K562 (cell line): ENCODE results near the gene FASTK. TPM values are rescaled to one million over a fixed set of nuclear protein-coding genes. Genes with fewer than 3 reads are reported as not detected.
A peak's percentile ranks its signal among the peaks of the same experiment; 100 is the strongest.

Experiments
- ATAC-seq: fragments of 200-7000 bp; cut with Tn5 transposase; 3 replicates; pipeline ENCODE4 v1.9.1; 2020; ENCODE audit warnings: moderate library complexity
- BruUV-seq: library from RNA; stranded (reverse); fragments of 400-500 nt; replicated peaks from 2 replicates; lab custom pipeline; 2021; lab: Mats Ljungman, UMichigan
- CTCF ChIA-PET: fragments of 300-600 bp; formaldehyde crosslinking; extraction: SDS; loops from one replicate; lab custom pipeline; 2021; ENCODE audit warnings: low intra/inter-chr PET ratio; lab: Yijun Ruan, JAX
- POLR2A ChIA-PET: fragments of 300-600, 350-650 bp; sonication (Branson Sonifier 250); formaldehyde crosslinking; extraction: SDS; loops from one replicate; lab custom pipeline; 2021; ENCODE audit warnings: antibody characterized with exemption, inconsistent platforms; lab: Yijun Ruan, JAX
- DNase-seq, 4 experiments: peaks; one replicate each; pipeline versions ENCODE4 v3.0.0 to v3.0.0-alpha.2; 2011 to 2018; ENCODE audit warnings: low spot score in 3 of 4, mixed read lengths in 3 of 4; ENCODE audit errors: extremely low read depth in 1 of 4
- FAIRE-seq: peaks from 2 replicates; lab custom pipeline; 2011; peaks lifted over from hg19 to GRCh38; lab: Jason Lieb, UNC
- H2AFZ ChIP-seq: 2 replicates; pipeline ENCODE4 v1.6.0; 2011; ENCODE audit warnings: low read depth, low read length, control low read depth, inconsistent platforms
- H3K27ac ChIP-seq: fragments of 200-600 bp; 3 replicates; pipeline ENCODE4 v1.8.0; 2011; ENCODE audit warnings: low read depth, mild to moderate bottlenecking, control low read depth, inconsistent platforms, low read length, moderate library complexity, mixed read lengths; ENCODE audit errors: extremely low read depth
- H3K27me3 ChIP-seq, 2 experiments: fragments of 300-600 bp in 1 of 2; 2 replicates in 1 of 2; 3 replicates in 1 of 2; pipeline versions ENCODE4 v1.6.0 to v1.8.0; 2011; ENCODE audit warnings: inconsistent platforms in 2 of 2, low read length in 2 of 2, mild to moderate bottlenecking in 1 of 2, mixed read lengths in 1 of 2, moderate library complexity in 1 of 2; ENCODE audit not compliant: control insufficient read depth in 2 of 2, insufficient read depth in 2 of 2
- H3K36me3 ChIP-seq: fragments of 300-600 bp; 3 replicates; pipeline ENCODE4 v1.8.0; 2011; ENCODE audit warnings: mild to moderate bottlenecking, low read length, inconsistent platforms; ENCODE audit not compliant: control insufficient read depth, insufficient read depth
- H3K4me1 ChIP-seq, 2 experiments: fragments of 200-600 bp in 1 of 2; replicated peaks in 1 of 2; 2 replicates in 1 of 2; 3 replicates in 1 of 2; pipeline versions ENCODE4 v1.5.1 to v1.8.0; 2011; ENCODE audit warnings: inconsistent platforms in 2 of 2, low read length in 2 of 2, mild to moderate bottlenecking in 1 of 2, mixed read lengths in 1 of 2, moderate library complexity in 1 of 2; ENCODE audit not compliant: control insufficient read depth in 2 of 2, insufficient read depth in 2 of 2
- H3K4me2 ChIP-seq: 2 replicates; pipeline ENCODE4 v1.6.1; 2011; ENCODE audit warnings: low read length, control low read depth, inconsistent platforms, mixed read lengths; ENCODE audit not compliant: insufficient read depth
- H3K4me3 ChIP-seq: fragments of 200-600 bp; sonication (generic), shearing (Covaris generic); 2 replicates; pipeline ENCODE4 v1.5.1; 2016; ENCODE audit warnings: control low read depth, inconsistent platforms
- H3K79me2 ChIP-seq: fragments of 200-600 bp; 3 replicates; pipeline ENCODE4 v1.8.0; 2011; ENCODE audit warnings: low read length, inconsistent platforms; ENCODE audit not compliant: control insufficient read depth, insufficient read depth
- H3K9ac ChIP-seq, 2 experiments: 2 replicates each; pipeline versions ENCODE4 v1.6.0 to v1.6.1; 2011; ENCODE audit warnings: low read depth in 2 of 2, low read length in 2 of 2, control low read depth in 1 of 2, inconsistent platforms in 1 of 2, mild to moderate bottlenecking in 1 of 2, mixed read lengths in 1 of 2; ENCODE audit not compliant: insufficient read depth in 1 of 2
- H3K9me1 ChIP-seq: one replicate; pipeline ENCODE4 v1.6.0; 2011; ENCODE audit warnings: inconsistent platforms, mild to moderate bottlenecking, low read length, moderate library complexity; ENCODE audit not compliant: control insufficient read depth, insufficient read depth
- H3K9me3 ChIP-seq: replicated peaks from 2 replicates; pipeline ENCODE4 v1.5.1; 2011; ENCODE audit warnings: low read depth, low read length, inconsistent platforms; ENCODE audit not compliant: control insufficient read depth, insufficient read depth
- H4K20me1 ChIP-seq: replicated peaks from 2 replicates; pipeline ENCODE4 v1.6.1; 2011; ENCODE audit warnings: low read length, inconsistent platforms, mixed read lengths; ENCODE audit not compliant: control insufficient read depth, insufficient read depth
- ARID2 ChIP-seq: fragments of 450-650 bp; IDR thresholded peaks from 2 replicates; pipeline ENCODE4 v1.6.1; 2017; ENCODE audit warnings: antibody characterized with exemption, mild to moderate bottlenecking
- CEBPG ChIP-seq, 3 experiments: fragments of 200-800 bp in 1 of 3; sonication (Bioruptor generic) in 1 of 3; sonication (generic) in 1 of 3; formaldehyde crosslinking in 1 of 3; IDR thresholded peaks in 2 of 3; conservative IDR thresholded peaks in 1 of 3; 2 replicates each; pipeline versions ENCODE4 v1.6.1 to v1.8.0; 2016 to 2022; ENCODE audit warnings: missing compliant biosample characterization in 2 of 3, missing genetic modification characterization in 2 of 3, mild to moderate bottlenecking in 1 of 3, missing genetic modification reagents in 1 of 3
- EP400 ChIP-seq: fragments of 450-650 bp; IDR thresholded peaks from 2 replicates; pipeline ENCODE4 v1.6.1; 2017; ENCODE audit warnings: antibody characterized with exemption, mild to moderate bottlenecking, moderate library complexity
- HMGN3 ChIP-seq: IDR thresholded peaks from 2 replicates; pipeline ENCODE4 v1.6.1; 2011; ENCODE audit warnings: borderline replicate concordance, low read depth, mild to moderate bottlenecking, mixed read lengths, low read length; ENCODE audit not compliant: insufficient read length; ENCODE audit errors: extremely low read depth
- KDM5B ChIP-seq: fragments of 200-600 bp; sonication (generic); IDR thresholded peaks from 2 replicates; pipeline ENCODE4 v1.6.1; 2012; ENCODE audit warnings: low read depth, mild to moderate bottlenecking, moderate library complexity, low read length, control low read depth, inconsistent platforms; ENCODE audit not compliant: insufficient replicate concordance
- MCM5 ChIP-seq: fragments of 450-650 bp; IDR thresholded peaks from 2 replicates; pipeline ENCODE4 v1.6.1; 2016; ENCODE audit warnings: low read depth
- MYNN ChIP-seq, 2 experiments: sonication (generic); formaldehyde crosslinking in 1 of 2; IDR thresholded peaks; 2 replicates each; pipeline versions ENCODE4 v1.5.0 to v1.6.1; 2016 to 2020; ENCODE audit warnings: antibody characterized with exemption in 1 of 2, missing genetic modification reagents in 1 of 2
- POLR2AphosphoS2 ChIP-seq: IDR thresholded peaks from 2 replicates; pipeline ENCODE4 v1.6.1; 2012; ENCODE audit warnings: low read length, improper control_type of control experiment
- POLR2B ChIP-seq: fragments of 450-650 bp; IDR thresholded peaks from 2 replicates; pipeline ENCODE4 v1.6.1; 2018; ENCODE audit warnings: low read depth; ENCODE audit not compliant: partially characterized antibody
- RBFOX2 ChIP-seq: fragments of 200-400 bp; formaldehyde crosslinking; IDR thresholded peaks from 2 replicates; pipeline ENCODE4 v1.6.1; 2017; ENCODE audit warnings: low read depth, mild to moderate bottlenecking, low read length, moderate library complexity
- SNRNP70 ChIP-seq: fragments of 200-400 bp; formaldehyde crosslinking; optimal IDR thresholded peaks from 2 replicates; pipeline ENCODE3; 2017; ENCODE audit warnings: low read depth, low read length
- SUPT5H ChIP-seq: fragments of 450-650 bp; IDR thresholded peaks from 2 replicates; pipeline ENCODE4 v1.6.1; 2016
- U2AF1 ChIP-seq: fragments of 200-400 bp; formaldehyde crosslinking; optimal IDR thresholded peaks from 2 replicates; pipeline ENCODE3; 2017; ENCODE audit warnings: mild to moderate bottlenecking, low read depth, low read length, moderate library complexity
- ZNF77 ChIP-seq: fragments of 250-450 bp; sonication (Bioruptor Pico); IDR thresholded peaks from 2 replicates; pipeline ENCODE4 v1.5.0; 2020
- whole genome bisulfite sequencing: fragments of 100-300 bp; shearing (Covaris generic); methylation state at CpG from one replicate; pipeline ENCODE4 v1.1.6; 2016; ENCODE audit warnings: low coverage, mixed read lengths; ENCODE audit not compliant: insufficient coverage; ENCODE audit errors: missing lambda C conversion rate; 5-methylcytosine and 5-hydroxymethylcytosine counted together
- in situ Hi-C: fragments of 300-500 bp; cut with MboI; formaldehyde crosslinking; loops from 4 replicates; pipeline ENCODE4 v1.15.0; 2018; ENCODE audit warnings: inconsistent platforms, mixed read lengths
- intact Hi-C: fragments of 100-400 bp; cut with micrococcal nuclease; formaldehyde crosslinking; loops from 2 replicates; pipeline ENCODE4 v1.14.2; 2022
- polyA plus RNA-seq, 8 experiments: library from polyadenylated mRNA; depleted of rRNA in 4 of 8; stranded (reverse) in 5 of 8; unstranded in 3 of 8; fragments of >200 nt; fragmentation: Nextera tagmentation in 2 of 8; fragmentation: Illumina TruSeq in 1 of 8; extraction: Ambion mirVana in 2 of 8; extraction: Trizol in 1 of 8; gene quantifications; 2 replicates each; pipeline versions ENCODE4 v1.2.1 to v1.2.3, GENCODE V29; 2011 to 2014; ENCODE audit warnings: inconsistent platforms in 1 of 8, missing spikeins in 1 of 8
- total RNA-seq, 7 experiments: library from RNA; depleted of rRNA in 6 of 7; stranded (reverse); fragments of >200 nt in 6 of 7; fragmentation: Illumina TruSeq in 2 of 7; extraction: Trizol in 2 of 7; gene quantifications; 2 replicates each; pipeline versions ENCODE4 v1.2.1 to v1.2.3, GENCODE V29; 2011 to 2021; ENCODE audit warnings: low replicate concordance in 1 of 7
- TF ChIP-seq, protein P1 (sequence below), 3 experiments: fragments of 200-800 bp in 1 of 3; sonication (Bioruptor generic) in 1 of 3; sonication (generic) in 1 of 3; formaldehyde crosslinking in 1 of 3; IDR thresholded peaks; 2 replicates each; pipeline versions ENCODE4 v1.6.1 to v1.8.0; 2016 to 2022; ENCODE audit warnings: mild to moderate bottlenecking in 2 of 3, missing compliant biosample characterization in 2 of 3, missing genetic modification characterization in 2 of 3, missing genetic modification reagents in 1 of 3
- TF ChIP-seq, protein P2 (sequence below): sonication (generic); formaldehyde crosslinking; IDR thresholded peaks from 2 replicates; pipeline ENCODE4 v1.8.0; 2022; ENCODE audit warnings: missing genetic modification reagents, mild to moderate bottlenecking, moderate library complexity, borderline replicate concordance
- TF ChIP-seq, protein P3 (sequence below): fragments of 450-650 bp; IDR thresholded peaks from 2 replicates; pipeline ENCODE4 v1.7.1; 2018; ENCODE audit warnings: mild to moderate bottlenecking, low read depth; ENCODE audit not compliant: partially characterized antibody

Gene FASTK
- total and polyA plus RNA-seq, 9 of the 15 experiments (the other 6 are each of a cell fraction or from before 2014, with no cell fraction given), result 0.51 to 150 (median 48.2) TPM

DNA sequence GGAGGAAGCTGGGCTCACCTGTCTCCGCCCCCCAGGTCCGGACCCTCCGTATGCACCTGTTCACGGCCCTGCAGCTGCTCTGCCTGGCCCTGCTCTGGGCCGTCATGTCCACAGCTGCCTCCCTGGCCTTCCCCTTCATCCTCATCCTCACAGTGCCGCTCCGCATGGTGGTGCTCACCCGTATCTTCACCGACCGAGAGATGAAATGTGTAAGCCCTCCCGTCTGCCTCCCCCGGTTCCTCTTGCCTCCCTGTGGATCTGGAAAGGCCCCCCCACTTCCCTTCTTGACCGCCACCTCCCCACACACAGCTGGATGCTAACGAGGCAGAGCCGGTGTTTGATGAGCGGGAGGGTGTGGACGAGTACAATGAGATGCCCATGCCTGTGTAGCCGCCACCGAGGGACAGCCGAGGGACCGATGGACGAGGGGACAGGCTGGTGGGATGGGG lies 4.6 kb downstream of the FASTK start:
- CTCF ChIA-PET, result no interaction called here
- DNase-seq, result peak in 1 of 4 experiments; percentile 42
- peaks cover 5% of the 10 kb centered on the region for H4K20me1 ChIP-seq
- peaks cover 25% of the 10 kb centered on the region for H3K79me2 ChIP-seq
- H3K27ac ChIP-seq, result no peak overlapping the region
- H3K27me3 ChIP-seq, result no peaks in the 10 kb centered on the region
- POLR2A ChIA-PET, result interaction anchor here (0.7 to 1.8 kb wide), 9 partner anchors 9 to 75 kb away, joined by 3 to 8 read pairs (median 5); partner anchors contain the start of genes ABCB8 and AGAP3
- 76% methylated on average over 20 of the region's 22 CpGs for WGBS
- H3K9me1 ChIP-seq, result no peaks in the 10 kb centered on the region
- H2AFZ ChIP-seq, result no peak overlapping the region
- no peak for ATAC-seq
- no peak overlapping the region for H3K4me2 ChIP-seq
- intact Hi-C loops, result no loop called here
- peaks cover 23 to 73% of the 10 kb centered on the region in 2 experiments for H3K4me1 ChIP-seq
- peaks cover 86% of the 10 kb centered on the region for H3K36me3 ChIP-seq
- H3K9me3 ChIP-seq, result no peaks in the 10 kb centered on the region
- H3K4me3 ChIP-seq, result no peak overlapping the region
- in situ Hi-C loops, result no loop called here
- no peak for FAIRE-seq
- BruUV-seq, result TSS peak; percentile 54
- peak overlapping the region in 1 of 2 experiments; percentile 74; a peak in 2 of 4 replicates for H3K9ac ChIP-seq
- TF ChIP-seq POLR2B (peak; percentile 69), KDM5B (peak; percentile 27), SNRNP70 (peak; percentile 9), HMGN3 (peak; percentile 35), U2AF1 (no peak), POLR2AphosphoS2 (peak; percentile 88), ZNF77 (CRISPR knock-in tag) (0 out of 2 replicates have a peak, but pooled peaks have one; percentile 30), CEBPG (CRISPR knock-in tag; IDR thresholded peaks at IDR 0.05) (0 out of 2 replicates have a peak, but pooled peaks have one; percentile 18), CEBPG (tag; conservative IDR thresholded peaks at IDR 0.05 in 1 of 2, IDR thresholded peaks at IDR 0.05 in 1 of 2) (no peak), EP400 (no peak), RBFOX2 (peak; percentile 24; the same call in 1 of the 2 replicates), ARID2 (no peak), MCM5 (no peak), MYNN (IDR thresholded peaks at IDR 0.05) (peak; percentile 21; the same call in 1 of the 2 replicates), MYNN (CRISPR knock-in tag; IDR thresholded peaks at IDR 0.05) (no peak), SUPT5H (peak; percentile 69)
- TF ChIP-seq, protein P1, sequence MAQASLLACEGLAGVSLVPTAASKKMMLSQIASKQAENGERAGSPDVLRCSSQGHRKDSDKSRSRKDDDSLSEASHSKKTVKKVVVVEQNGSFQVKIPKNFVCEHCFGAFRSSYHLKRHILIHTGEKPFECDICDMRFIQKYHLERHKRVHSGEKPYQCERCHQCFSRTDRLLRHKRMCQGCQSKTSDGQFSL (CRISPR knock-in tag; IDR thresholded peaks at IDR 0.05), result peak; percentile 83
- TF ChIP-seq, protein P1 (tag; IDR thresholded peaks at IDR 0.05), result no peak
- TF ChIP-seq, protein P2, sequence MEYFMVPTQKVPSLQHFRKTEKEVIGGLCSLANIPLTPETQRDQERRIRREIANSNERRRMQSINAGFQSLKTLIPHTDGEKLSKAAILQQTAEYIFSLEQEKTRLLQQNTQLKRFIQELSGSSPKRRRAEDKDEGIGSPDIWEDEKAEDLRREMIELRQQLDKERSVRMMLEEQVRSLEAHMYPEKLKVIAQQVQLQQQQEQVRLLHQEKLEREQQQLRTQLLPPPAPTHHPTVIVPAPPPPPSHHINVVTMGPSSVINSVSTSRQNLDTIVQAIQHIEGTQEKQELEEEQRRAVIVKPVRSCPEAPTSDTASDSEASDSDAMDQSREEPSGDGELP, result peak; percentile 51; the same call in 1 of the 2 replicates
- TF ChIP-seq, protein P3, sequence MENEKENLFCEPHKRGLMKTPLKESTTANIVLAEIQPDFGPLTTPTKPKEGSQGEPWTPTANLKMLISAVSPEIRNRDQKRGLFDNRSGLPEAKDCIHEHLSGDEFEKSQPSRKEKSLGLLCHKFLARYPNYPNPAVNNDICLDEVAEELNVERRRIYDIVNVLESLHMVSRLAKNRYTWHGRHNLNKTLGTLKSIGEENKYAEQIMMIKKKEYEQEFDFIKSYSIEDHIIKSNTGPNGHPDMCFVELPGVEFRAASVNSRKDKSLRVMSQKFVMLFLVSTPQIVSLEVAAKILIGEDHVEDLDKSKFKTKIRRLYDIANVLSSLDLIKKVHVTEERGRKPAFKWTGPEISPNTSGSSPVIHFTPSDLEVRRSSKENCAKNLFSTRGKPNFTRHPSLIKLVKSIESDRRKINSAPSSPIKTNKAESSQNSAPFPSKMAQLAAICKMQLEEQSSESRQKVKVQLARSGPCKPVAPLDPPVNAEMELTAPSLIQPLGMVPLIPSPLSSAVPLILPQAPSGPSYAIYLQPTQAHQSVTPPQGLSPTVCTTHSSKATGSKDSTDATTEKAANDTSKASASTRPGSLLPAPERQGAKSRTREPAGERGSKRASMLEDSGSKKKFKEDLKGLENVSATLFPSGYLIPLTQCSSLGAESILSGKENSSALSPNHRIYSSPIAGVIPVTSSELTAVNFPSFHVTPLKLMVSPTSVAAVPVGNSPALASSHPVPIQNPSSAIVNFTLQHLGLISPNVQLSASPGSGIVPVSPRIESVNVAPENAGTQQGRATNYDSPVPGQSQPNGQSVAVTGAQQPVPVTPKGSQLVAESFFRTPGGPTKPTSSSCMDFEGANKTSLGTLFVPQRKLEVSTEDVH, result peak; percentile 51
